HG03460 (cell line): ENCODE results near the gene PACSIN1.

ENCODE experiments used
- ATAC-seq: cut with Tn5 transposase; IDR thresholded peaks from one replicate; pipeline ENCODE4 v1.9.1; 2021; ENCODE audit not compliant: unreplicated experiment

The PACSIN1 gene

GRCh38 chr6:34578445-34579262, 112.8 kb downstream of the PACSIN1 start:
- ATAC-seq = no peak

- ATAC-seq = no peak
Observed at GRCh38 chr6:34580707-34581560, 115.1 kb downstream of the PACSIN1 start.

GRCh38 chr6:34581561-34581920, 115.7 kb downstream of the PACSIN1 start:
- ATAC-seq = no peak

- ATAC-seq = no peak
Observed at GRCh38 chr6:34583461-34583860, 117.6 kb downstream of the PACSIN1 start.

- ATAC-seq = no peak
Observed at GRCh38 chr6:34583861-34584604, 118.2 kb downstream of the PACSIN1 start.

GRCh38 chr6:34584694-34585093, 118.8 kb downstream of the PACSIN1 start:
- ATAC-seq = no peak
